CD14-positive monocyte (primary cell): ENCODE measurements around the gene CKS1B. TPM values are rescaled to one million over a fixed set of nuclear protein-coding genes. Genes with fewer than 3 reads are reported as not detected.
"Not testable (repeated sequence)": the region's sequence is repeated elsewhere in the genome, so short reads cannot be mapped to it uniquely, and the experiment has no call there.

Experiments used
- DNase-seq, 3 donors: peaks; one replicate each; pipeline ENCODE4 v3.0.0-alpha.2; 2011 to 2022
- H2AFZ ChIP-seq: 2 replicates; pipeline ENCODE4 v1.6.0; 2012; ENCODE audit warnings: mild to moderate bottlenecking, low read depth, low read length, inconsistent platforms; ENCODE audit not compliant: insufficient read depth, poor library complexity, severe bottlenecking
- H3K27ac ChIP-seq, 2 donors: 1 replicate in 1 of 2; 2 replicates in 1 of 2; pipeline ENCODE4 v1.5.1; 2012 to 2013; ENCODE audit warnings: low read length in 2 of 2, control low read depth in 1 of 2, inconsistent platforms in 1 of 2, low read depth in 1 of 2, mild to moderate bottlenecking in 1 of 2
- H3K27me3 ChIP-seq, 2 donors: one replicate each; pipeline versions ENCODE4 v1.6.0 to v1.6.1; 2011 to 2013; ENCODE audit warnings: low read length in 2 of 2; ENCODE audit not compliant: control insufficient read depth in 2 of 2, insufficient read depth in 2 of 2
- H3K36me3 ChIP-seq, 2 donors: replicated peaks in 1 of 2; 1 replicate in 1 of 2; 2 replicates in 1 of 2; pipeline versions ENCODE4 v1.5.1 to v1.6.1; 2012 to 2013; ENCODE audit warnings: low read length in 2 of 2, control low read depth in 1 of 2, inconsistent platforms in 1 of 2, mild to moderate bottlenecking in 1 of 2; ENCODE audit not compliant: insufficient read depth in 2 of 2, control insufficient read depth in 1 of 2
- H3K4me1 ChIP-seq, 2 donors: 1 replicate in 1 of 2; 2 replicates in 1 of 2; pipeline versions ENCODE4 v1.5.1 to v1.6.1; 2012 to 2013; ENCODE audit warnings: low read length in 2 of 2, control low read depth in 1 of 2, inconsistent platforms in 1 of 2, mild to moderate bottlenecking in 1 of 2, moderate library complexity in 1 of 2; ENCODE audit not compliant: insufficient read depth in 2 of 2, control insufficient read depth in 1 of 2
- H3K4me2 ChIP-seq: replicated peaks from 2 replicates; pipeline ENCODE3; 2012; ENCODE audit warnings: low read length, moderate library complexity, mild to moderate bottlenecking; ENCODE audit not compliant: poor library complexity, severe bottlenecking; ENCODE audit errors: extremely low read depth
- H3K4me3 ChIP-seq, 3 experiments: fragments of 200-600 bp in 1 of 3; sonication (generic) in 1 of 3; replicated peaks in 1 of 3; 1 replicate in 2 of 3; 2 replicates in 1 of 3; pipeline ENCODE4 v1.5.1; 2011 to 2013; ENCODE audit warnings: low read length in 3 of 3, mild to moderate bottlenecking in 3 of 3, control low read depth in 2 of 3, low read depth in 2 of 3, inconsistent platforms in 1 of 3, moderate library complexity in 1 of 3
- H3K79me2 ChIP-seq: 2 replicates; pipeline ENCODE4 v1.6.0; 2012; ENCODE audit warnings: mild to moderate bottlenecking, control low read depth, inconsistent platforms, low read length, moderate library complexity; ENCODE audit not compliant: insufficient read depth
- H3K9ac ChIP-seq: 2 replicates; pipeline ENCODE4 v1.6.0; 2017; ENCODE audit warnings: low read length, mild to moderate bottlenecking; ENCODE audit not compliant: insufficient read depth, poor library complexity, severe bottlenecking
- H3K9me3 ChIP-seq, 2 donors: replicated peaks in 1 of 2; 1 replicate in 1 of 2; 2 replicates in 1 of 2; pipeline versions ENCODE4 v1.5.1 to v1.6.1; 2012 to 2013; ENCODE audit warnings: low read length in 2 of 2, control low read depth in 1 of 2; ENCODE audit not compliant: control insufficient read depth in 1 of 2, insufficient read depth in 1 of 2
- H4K20me1 ChIP-seq: 2 replicates; pipeline ENCODE4 v1.6.0; 2012; ENCODE audit warnings: mild to moderate bottlenecking, low read length, control low read depth, moderate library complexity; ENCODE audit not compliant: insufficient read depth
- H3K27ac Mint-ChIP-seq, 7 donors: one replicate each; pipeline ENCODE4 v1.8.0; 2020; ENCODE audit warnings: mild to moderate bottlenecking in 7 of 7, mixed read lengths in 7 of 7, moderate library complexity in 6 of 7, inconsistent platforms in 2 of 7
- H3K27me3 Mint-ChIP-seq, 3 donors: one replicate each; pipeline ENCODE4 v1.8.0; 2021 to 2022; ENCODE audit warnings: low read depth in 3 of 3, mild to moderate bottlenecking in 3 of 3, mixed read lengths in 3 of 3, moderate library complexity in 3 of 3, inconsistent platforms in 1 of 3
- H3K36me3 Mint-ChIP-seq, 2 donors: one replicate each; pipeline ENCODE4 v1.8.0; 2020; ENCODE audit warnings: mixed read lengths in 2 of 2, inconsistent platforms in 1 of 2, mild to moderate bottlenecking in 1 of 2
- H3K4me1 Mint-ChIP-seq: one replicate; pipeline ENCODE4 v1.8.0; 2020; ENCODE audit warnings: mild to moderate bottlenecking, mixed read lengths
- H3K4me3 Mint-ChIP-seq, 2 donors: one replicate each; pipeline ENCODE4 v1.8.0; 2020; ENCODE audit warnings: mild to moderate bottlenecking in 2 of 2, mixed read lengths in 2 of 2, moderate library complexity in 1 of 2
- H3K9me3 Mint-ChIP-seq, 7 donors: one replicate each; pipeline ENCODE4 v1.8.0; 2020 to 2022; ENCODE audit warnings: mixed read lengths in 7 of 7, mild to moderate bottlenecking in 6 of 7, moderate library complexity in 6 of 7, inconsistent platforms in 2 of 7
- CTCF ChIP-seq: fragments of 200-600 bp; IDR thresholded peaks from one replicate; pipeline ENCODE4 v1.8.0; 2022; ENCODE audit warnings: antibody characterized with exemption, mild to moderate bottlenecking
- WGBS: methylation state at CpG from one replicate; pipeline ENCODE4 v1.1.5; 2013; ENCODE audit warnings: missing lambda C conversion rate; ENCODE audit not compliant: insufficient coverage; 5-methylcytosine and 5-hydroxymethylcytosine counted together
- intact Hi-C, 2 donors: fragments of 100-400 bp; cut with micrococcal nuclease; formaldehyde crosslinking; loops; one replicate each; pipeline versions ENCODE4 v1.15.0 to v1.15.1; 2023
- polyA plus RNA-seq, 3 donors: library from polyadenylated mRNA; depleted of rRNA in 1 of 3; unstranded in 2 of 3; stranded (reverse) in 1 of 3; fragments of 300-500 nt in 2 of 3; fragments of >200 nt in 1 of 3; fragmentation: Illumina TruSeq in 2 of 3; gene quantifications; 1 replicate in 2 of 3; 2 replicates in 1 of 3; pipeline ENCODE4 v1.2.3, GENCODE V29; 2012 to 2021

CKS1B gene
- polyA plus RNA-seq, 3 donors, result 9.4 to 22.6 (median 18.0) TPM

- peaks cover 4 to 9% of the 10 kb centered on the region in 2 donors for H3K36me3 ChIP-seq
- H3K27ac Mint-ChIP-seq, result peak within 1 kb of the TSS in 1 of 7 donors; percentile 7
- H3K79me2 ChIP-seq, result peaks cover 63% of the 10 kb centered on the region
- H3K9ac ChIP-seq, result peak within 1 kb of the TSS; percentile 65
- no peaks in the 10 kb centered on the region for H3K9me3 ChIP-seq
- under 1% methylated on average over 24 of the region's 26 CpGs for WGBS
- peaks cover 4 to 25% of the 10 kb centered on the region in 2 donors for H3K36me3 Mint-ChIP-seq
- H2AFZ ChIP-seq, result peak within 1 kb of the TSS; percentile 87
- peaks cover 0 to 2% (median 0%) of the 10 kb centered on the region in 7 donors for H3K9me3 Mint-ChIP-seq
- H3K4me1 Mint-ChIP-seq, result peaks cover 9% of the 10 kb centered on the region
- peak within 1 kb of the TSS in 1 of 2 donors; percentile 85 for H3K27ac ChIP-seq
- H3K27me3 ChIP-seq, result no peaks in the 10 kb centered on the region
- no peak within 1 kb of the TSS for H3K4me3 Mint-ChIP-seq
- TF ChIP-seq CTCF, result no peak
- H4K20me1 ChIP-seq, result peaks cover 14% of the 10 kb centered on the region
- peak within 1 kb of the TSS; percentile 94 for H3K4me2 ChIP-seq
- H3K4me1 ChIP-seq, result peaks cover 19 to 27% of the 10 kb centered on the region in 2 donors
- peak within 1 kb of the TSS; percentile 51 to 97 (median 92) for H3K4me3 ChIP-seq
- peak; percentile 96 to 100 (median 98) for DNase-seq
- intact Hi-C loops, result loop anchor here in 1 of 2 donors (5.0 kb wide), 1 partner anchor 34 kb away; no protein-coding TSS in a partner anchor
- no peaks in the 10 kb centered on the region for H3K27me3 Mint-ChIP-seq
These were observed 8.6 kb downstream of the CKS1B start, which contains the start of gene FLAD1 for GRCh38 chr1:154982897-154983648. Gene FLAD1, plus strand, starts transcription at chr1:154983344. Its CDS starts 351 bp downstream, at chr1:154983695.

GRCh38 chr1:154983776-154984466 lies 9.4 kb downstream of the CKS1B start:
- Mint-ChIP-seq H3K27me3 (no peaks in the 10 kb centered on the region), H3K27ac (no peak overlapping the region), H3K4me3 (no peak overlapping the region), H3K4me1 (peaks cover 14% of the 10 kb centered on the region), H3K9me3 (peaks cover 0 to 2% (median 0%) of the 10 kb centered on the region in 7 donors), H3K36me3 (peaks cover 9 to 33% of the 10 kb centered on the region in 2 donors)
- Histone ChIP-seq H3K9ac (peak overlapping the region; percentile 65), H3K36me3 (peaks cover 13 to 18% of the 10 kb centered on the region in 2 donors), H3K4me1 (peaks cover 19 to 27% of the 10 kb centered on the region in 2 donors), H3K4me3 (peak overlapping the region; percentile 51 to 97 (median 92)), H3K79me2 (peaks cover 66% of the 10 kb centered on the region), H2AFZ (peak overlapping the region; percentile 87), H3K27ac (peak overlapping the region in 1 of 2 donors; percentile 85), H3K4me2 (peak overlapping the region; percentile 94), H4K20me1 (peaks cover 22% of the 10 kb centered on the region), H3K9me3 (no peaks in the 10 kb centered on the region), H3K27me3 (no peaks in the 10 kb centered on the region)
- WGBS, result 15% methylated on average over 12 of the region's 17 CpGs
- intact Hi-C loops, result loop anchor here in 1 of 2 donors (5.0 kb wide), 1 partner anchor 33 kb away; no protein-coding TSS in a partner anchor
- TF ChIP-seq CTCF, result no peak
- DNase-seq, result no peak

- Histone ChIP-seq H3K36me3 (peaks cover 30 to 38% of the 10 kb centered on the region in 2 donors), H4K20me1 (peaks cover 37% of the 10 kb centered on the region), H3K79me2 (peaks cover 56% of the 10 kb centered on the region), H3K4me1 (peaks cover 19 to 27% of the 10 kb centered on the region in 2 donors)
- H3K9me3 Mint-ChIP-seq, H3K27ac ChIP-seq, H3K9me3 ChIP-seq, H3K27me3 ChIP-seq, H2AFZ ChIP-seq, H3K4me3 ChIP-seq, intact Hi-C loops, H3K4me2 ChIP-seq, H3K27ac Mint-ChIP-seq, DNase-seq, H3K4me3 Mint-ChIP-seq, H3K27me3 Mint-ChIP-seq, H3K9ac ChIP-seq: not testable (repeated sequence)
- peaks cover 28 to 43% of the 10 kb centered on the region in 2 donors for H3K36me3 Mint-ChIP-seq
- no CpG with 5 or more reads among the region's 4 CpGs for WGBS
- H3K4me1 Mint-ChIP-seq, result peaks cover 17% of the 10 kb centered on the region
These were observed 12.3 kb downstream of the CKS1B start for GRCh38 chr1:154986736-154987135.
